Activated CD4-positive, alpha-beta T cell treated with anti-CD3 and anti-CD28 coated beads, Interleukin-2, amount 10 ng/mL, durations not matched to agents 24 days and 14 days (primary cell): ENCODE measurements around the gene EPHA8. TPM values are rescaled to one million over a fixed set of nuclear protein-coding genes. Genes with fewer than 3 reads are reported as not detected.

Experiments used
- DNase-seq: peaks from one replicate; pipeline ENCODE4 v3.0.0; 2022
- H3K27ac Mint-ChIP-seq: one replicate; pipeline ENCODE4 v1.8.0; 2022; ENCODE audit warnings: mild to moderate bottlenecking, mixed read lengths
- H3K27me3 Mint-ChIP-seq: one replicate; pipeline ENCODE4 v1.8.0; 2022; ENCODE audit warnings: mixed read lengths
- H3K36me3 Mint-ChIP-seq: one replicate; pipeline ENCODE4 v1.8.0; 2022; ENCODE audit warnings: low read depth, mild to moderate bottlenecking, mixed read lengths
- H3K4me1 Mint-ChIP-seq: one replicate; pipeline ENCODE4 v1.8.0; 2021; ENCODE audit warnings: mixed read lengths
- H3K4me3 Mint-ChIP-seq: one replicate; pipeline ENCODE4 v1.8.0; 2022; ENCODE audit warnings: mild to moderate bottlenecking, moderate library complexity, mixed read lengths
- H3K9me3 Mint-ChIP-seq: one replicate; pipeline ENCODE4 v1.8.0; 2021; ENCODE audit warnings: mixed read lengths
- intact Hi-C: fragments of 100-400 bp; cut with micrococcal nuclease; formaldehyde crosslinking; loops from one replicate; pipeline ENCODE4 v1.15.1; 2023
- total RNA-seq: library from RNA; stranded (reverse); gene quantifications from 2 replicates; pipeline ENCODE4 v1.2.3, GENCODE V29; 2022

The EPHA8 gene
- total RNA-seq, 1 donor from 2014 or later: not detected

GRCh38 chr1:22582661-22583635 lies 19.7 kb downstream of the EPHA8 start:
- Mint-ChIP-seq H3K4me3 (no peak overlapping the region), H3K4me1 (no peaks in the 10 kb centered on the region), H3K27ac (no peak overlapping the region), H3K27me3 (no peaks in the 10 kb centered on the region), H3K9me3 (peaks cover 16% of the 10 kb centered on the region), H3K36me3 (peaks cover 3% of the 10 kb centered on the region)
- DNase-seq: no peak
- intact Hi-C loops: no loop called here

- intact Hi-C loops: no loop called here
- Mint-ChIP-seq H3K36me3 (no peaks in the 10 kb centered on the region), H3K27me3 (no peaks in the 10 kb centered on the region), H3K27ac (no peak overlapping the region), H3K4me3 (no peak overlapping the region), H3K9me3 (peaks cover 4% of the 10 kb centered on the region), H3K4me1 (no peaks in the 10 kb centered on the region)
- DNase-seq: no peak
Observed at GRCh38 chr1:22584001-22584562, 20.8 kb downstream of the EPHA8 start.

- H3K27ac Mint-ChIP-seq: no peak overlapping the region
- no peak overlapping the region for H3K4me3 Mint-ChIP-seq
- no peaks in the 10 kb centered on the region for H3K27me3 Mint-ChIP-seq
- no peaks in the 10 kb centered on the region for H3K9me3 Mint-ChIP-seq
- intact Hi-C loops: no loop called here
- DNase-seq: no peak
- H3K4me1 Mint-ChIP-seq: no peaks in the 10 kb centered on the region
- no peaks in the 10 kb centered on the region for H3K36me3 Mint-ChIP-seq
Observed at GRCh38 chr1:22584970-22585369, 21.7 kb downstream of the EPHA8 start.

- Mint-ChIP-seq H3K36me3 (no peaks in the 10 kb centered on the region), H3K4me3 (no peak overlapping the region), H3K27me3 (no peaks in the 10 kb centered on the region), H3K9me3 (no peaks in the 10 kb centered on the region), H3K4me1 (no peaks in the 10 kb centered on the region), H3K27ac (no peak overlapping the region)
- DNase-seq: no peak
- intact Hi-C loops: no loop called here
Observed at GRCh38 chr1:22585471-22585870, 22.2 kb downstream of the EPHA8 start.

GRCh38 chr1:22586356-22587130 lies 23.3 kb downstream of the EPHA8 start:
- H3K4me1 Mint-ChIP-seq: no peaks in the 10 kb centered on the region
- DNase-seq: no peak
- no peaks in the 10 kb centered on the region for H3K9me3 Mint-ChIP-seq
- H3K27me3 Mint-ChIP-seq: no peaks in the 10 kb centered on the region
- no peaks in the 10 kb centered on the region for H3K36me3 Mint-ChIP-seq
- intact Hi-C loops: no loop called here
- H3K4me3 Mint-ChIP-seq: no peak overlapping the region
- no peak overlapping the region for H3K27ac Mint-ChIP-seq

- intact Hi-C loops: no loop called here
- DNase-seq: no peak
- no peaks in the 10 kb centered on the region for H3K9me3 Mint-ChIP-seq
- no peak overlapping the region for H3K27ac Mint-ChIP-seq
- no peaks in the 10 kb centered on the region for H3K36me3 Mint-ChIP-seq
- H3K4me3 Mint-ChIP-seq: no peak overlapping the region
- no peaks in the 10 kb centered on the region for H3K4me1 Mint-ChIP-seq
- H3K27me3 Mint-ChIP-seq: no peaks in the 10 kb centered on the region
Observed at GRCh38 chr1:22587247-22587646, 24.0 kb downstream of the EPHA8 start.

- H3K9me3 Mint-ChIP-seq: no peaks in the 10 kb centered on the region
- H3K4me3 Mint-ChIP-seq: no peak overlapping the region
- H3K36me3 Mint-ChIP-seq: no peaks in the 10 kb centered on the region
- no peak for DNase-seq
- intact Hi-C loops: no loop called here
- H3K27me3 Mint-ChIP-seq: no peaks in the 10 kb centered on the region
- no peak overlapping the region for H3K27ac Mint-ChIP-seq
- H3K4me1 Mint-ChIP-seq: no peaks in the 10 kb centered on the region
Observed at GRCh38 chr1:22588899-22589422, 25.7 kb downstream of the EPHA8 start.

GRCh38 chr1:22591576-22591975 lies 28.3 kb downstream of the EPHA8 start:
- no peaks in the 10 kb centered on the region for H3K36me3 Mint-ChIP-seq
- no peaks in the 10 kb centered on the region for H3K27me3 Mint-ChIP-seq
- H3K4me1 Mint-ChIP-seq: no peaks in the 10 kb centered on the region
- no peaks in the 10 kb centered on the region for H3K9me3 Mint-ChIP-seq
- intact Hi-C loops: no loop called here
- DNase-seq: no peak
- no peak overlapping the region for H3K4me3 Mint-ChIP-seq
- no peak overlapping the region for H3K27ac Mint-ChIP-seq

- Mint-ChIP-seq H3K36me3 (no peaks in the 10 kb centered on the region), H3K4me1 (no peaks in the 10 kb centered on the region), H3K27ac (no peak overlapping the region), H3K9me3 (no peaks in the 10 kb centered on the region), H3K4me3 (no peak overlapping the region), H3K27me3 (no peaks in the 10 kb centered on the region)
- no peak for DNase-seq
- intact Hi-C loops: no loop called here
Observed at GRCh38 chr1:22592051-22592450, 28.8 kb downstream of the EPHA8 start.

GRCh38 chr1:22592919-22593790 lies 29.9 kb downstream of the EPHA8 start:
- H3K36me3 Mint-ChIP-seq: no peaks in the 10 kb centered on the region
- no peak for DNase-seq
- H3K4me3 Mint-ChIP-seq: no peak overlapping the region
- H3K4me1 Mint-ChIP-seq: no peaks in the 10 kb centered on the region
- H3K27me3 Mint-ChIP-seq: no peaks in the 10 kb centered on the region
- H3K9me3 Mint-ChIP-seq: no peaks in the 10 kb centered on the region
- no peak overlapping the region for H3K27ac Mint-ChIP-seq
- intact Hi-C loops: no loop called here

GRCh38 chr1:22594396-22594795 lies 31.1 kb downstream of the EPHA8 start:
- no peaks in the 10 kb centered on the region for H3K36me3 Mint-ChIP-seq
- no peaks in the 10 kb centered on the region for H3K9me3 Mint-ChIP-seq
- no peak overlapping the region for H3K4me3 Mint-ChIP-seq
- H3K4me1 Mint-ChIP-seq: no peaks in the 10 kb centered on the region
- no peak overlapping the region for H3K27ac Mint-ChIP-seq
- DNase-seq: no peak
- intact Hi-C loops: no loop called here
- no peaks in the 10 kb centered on the region for H3K27me3 Mint-ChIP-seq

- no peaks in the 10 kb centered on the region for H3K4me1 Mint-ChIP-seq
Observed at GRCh38 chr1:22595108-22595507, 31.8 kb downstream of the EPHA8 start.

GRCh38 chr1:22597301-22597965 lies 34.1 kb downstream of the EPHA8 start:
- DNase-seq: no peak
- H3K27ac Mint-ChIP-seq: no peak overlapping the region
- intact Hi-C loops: no loop called here
- no peaks in the 10 kb centered on the region for H3K9me3 Mint-ChIP-seq
- no peaks in the 10 kb centered on the region for H3K36me3 Mint-ChIP-seq
- H3K4me3 Mint-ChIP-seq: no peak overlapping the region
- H3K27me3 Mint-ChIP-seq: no peaks in the 10 kb centered on the region
- no peaks in the 10 kb centered on the region for H3K4me1 Mint-ChIP-seq

More at GRCh38 chr1:22595108-22595507, 31.8 kb downstream of the EPHA8 start:
- H3K4me3 Mint-ChIP-seq: no peak overlapping the region
- intact Hi-C loops: no loop called here
- H3K27me3 Mint-ChIP-seq: no peaks in the 10 kb centered on the region
- no peak for DNase-seq
- no peaks in the 10 kb centered on the region for H3K36me3 Mint-ChIP-seq
- H3K9me3 Mint-ChIP-seq: no peaks in the 10 kb centered on the region
- no peak overlapping the region for H3K27ac Mint-ChIP-seq
